Mammary epithelial cell (primary cell): ENCODE measurements around the gene DOK6.

Source experiments
- CTCF ChIP-seq, 2 donors: IDR thresholded peaks in 1 of 2; conservative IDR thresholded peaks in 1 of 2; 2 replicates each; pipeline ENCODE4 v1.5.1; 2011 to 2012; ENCODE audit warnings: inconsistent platforms in 2 of 2, low read length in 2 of 2, mild to moderate bottlenecking in 2 of 2, control low read depth in 1 of 2, low read depth in 1 of 2; ENCODE audit not compliant: insufficient read depth in 1 of 2; ENCODE audit errors: extremely low read depth in 1 of 2
- EZH2 ChIP-seq: IDR thresholded peaks from 2 replicates; pipeline ENCODE4 v1.6.1; 2012; ENCODE audit warnings: low read length, inconsistent platforms, borderline replicate concordance

GRCh38 chr18:69414184-69414583 lies 13.5 kb downstream of the DOK6 start:
- no peak for TF ChIP-seq CTCF (conservative IDR thresholded peaks at IDR 0.05 in 1 of 2, IDR thresholded peaks at IDR 0.05 in 1 of 2; ENCODE audit: extremely low read depth in 1 of 2, insufficient read depth in 1 of 2, low read depth in 1 of 2, low read length in 2 of 2)
- TF ChIP-seq EZH2: no peak
